Breast epithelium (tissue), 3 donors: ENCODE data around the gene RSF1.

Experiments
- CTCF ChIP-seq, 3 donors: fragments of 450-650 bp; IDR thresholded peaks; one replicate each; pipeline ENCODE4 v1.5.1; 2016 to 2017; ENCODE audit warnings: antibody characterized with exemption in 3 of 3, mild to moderate bottlenecking in 3 of 3, moderate library complexity in 3 of 3
- POLR2AphosphoS5 ChIP-seq, 3 donors: sonication (generic); formaldehyde crosslinking; IDR thresholded peaks; one replicate each; pipeline ENCODE4 v1.6.1; 2017; ENCODE audit warnings: antibody characterized with exemption in 3 of 3

GRCh38 chr11:77770629-77771028 is 49.9 kb downstream of the RSF1 start:
- TF ChIP-seq CTCF (IDR thresholded peaks at IDR 0.05), result no peak
- no peak for TF ChIP-seq POLR2AphosphoS5 (IDR thresholded peaks at IDR 0.05)
